Keratinocyte (primary cell): Measurements from ENCODE around the gene ZC2HC1B. TPM values are rescaled to one million over a fixed set of nuclear protein-coding genes. Genes with fewer than 3 reads are reported as not detected.

Experiments used
- DNase-seq: peaks from one replicate; pipeline ENCODE4 v3.0.0-alpha.2; 2011; ENCODE audit warnings: low read depth, missing footprints, low spot score
- FAIRE-seq: peaks from 2 replicates; lab custom pipeline; 2011; peaks lifted over from hg19 to GRCh38; lab: Jason Lieb, UNC
- H2AFZ ChIP-seq: 2 replicates; pipeline ENCODE4 v1.6.0; 2012; ENCODE audit warnings: low read length, control low read depth, inconsistent platforms; ENCODE audit not compliant: control insufficient read depth
- H3K27ac ChIP-seq: 2 replicates; pipeline ENCODE4 v1.5.1; 2011; ENCODE audit warnings: low read length; ENCODE audit not compliant: control insufficient read depth, insufficient read depth
- H3K27me3 ChIP-seq: 3 replicates; pipeline ENCODE4 v1.6.0; 2011; ENCODE audit warnings: low read length; ENCODE audit not compliant: control insufficient read depth, insufficient read depth; ENCODE audit errors: extremely low read depth
- H3K36me3 ChIP-seq, 2 experiments: 2 replicates in 1 of 2; 3 replicates in 1 of 2; pipeline ENCODE4 v1.5.1; 2011; ENCODE audit warnings: low read length in 2 of 2, mild to moderate bottlenecking in 1 of 2; ENCODE audit not compliant: control insufficient read depth in 2 of 2, insufficient read depth in 2 of 2; ENCODE audit errors: extremely low read depth in 1 of 2
- H3K4me1 ChIP-seq: 3 replicates; pipeline ENCODE4 v1.5.1; 2011; ENCODE audit warnings: low read length; ENCODE audit not compliant: control insufficient read depth, insufficient read depth; ENCODE audit errors: extremely low read depth
- H3K4me2 ChIP-seq: 3 replicates; pipeline ENCODE4 v1.6.0; 2011; ENCODE audit warnings: low read depth, low read length; ENCODE audit not compliant: control insufficient read depth, insufficient read depth; ENCODE audit errors: extremely low read depth
- H3K4me3 ChIP-seq, 3 experiments: fragments of 200-600 bp in 1 of 3; sonication (generic) in 1 of 3; 2 replicates in 2 of 3; 3 replicates in 1 of 3; pipeline ENCODE4 v1.5.1; 2011 to 2016; ENCODE audit warnings: low read length in 3 of 3, mild to moderate bottlenecking in 3 of 3, control low read depth in 2 of 3, inconsistent platforms in 1 of 3, low read depth in 1 of 3, mixed read lengths in 1 of 3, mixed run types in 1 of 3, moderate library complexity in 1 of 3; ENCODE audit not compliant: control insufficient read depth in 2 of 3, insufficient read depth in 2 of 3; ENCODE audit errors: extremely low read depth in 1 of 3
- H3K79me2 ChIP-seq: 2 replicates; pipeline ENCODE4 v1.6.0; 2012; ENCODE audit warnings: low read length; ENCODE audit not compliant: control insufficient read depth, insufficient read depth
- H3K9ac ChIP-seq: 3 replicates; pipeline ENCODE4 v1.6.0; 2011; ENCODE audit warnings: low read length; ENCODE audit not compliant: control insufficient read depth, insufficient read depth; ENCODE audit errors: extremely low read depth
- H3K9me1 ChIP-seq: 3 replicates; pipeline ENCODE4 v1.6.0; 2011; ENCODE audit warnings: low read length; ENCODE audit not compliant: control insufficient read depth, insufficient read depth; ENCODE audit errors: extremely low read depth
- H3K9me3 ChIP-seq: 2 replicates; pipeline ENCODE4 v1.5.1; 2012; ENCODE audit warnings: low read depth, low read length; ENCODE audit not compliant: control insufficient read depth
- H4K20me1 ChIP-seq: 3 replicates; pipeline ENCODE4 v1.6.0; 2011; ENCODE audit warnings: low read length; ENCODE audit not compliant: control insufficient read depth, insufficient read depth; ENCODE audit errors: extremely low read depth
- CTCF ChIP-seq, 3 experiments: IDR thresholded peaks in 1 of 3; conservative IDR thresholded peaks in 1 of 3; optimal IDR thresholded peaks in 1 of 3; 2 replicates in 2 of 3; 3 replicates in 1 of 3; pipeline versions ENCODE3 to v1.5.1; 2011; ENCODE audit warnings: low read length in 3 of 3, mild to moderate bottlenecking in 3 of 3, moderate library complexity in 2 of 3, control low read depth in 1 of 3, inconsistent platforms in 1 of 3; ENCODE audit not compliant: insufficient read depth in 2 of 3; ENCODE audit errors: extremely low read depth in 1 of 3
- EZH2 ChIP-seq: IDR thresholded peaks from one replicate; pipeline ENCODE4 v1.6.1; 2012; ENCODE audit warnings: inconsistent platforms, mild to moderate bottlenecking, low read length, moderate library complexity
- dilution Hi-C: fragments of 300-500 bp; cut with MboI; formaldehyde crosslinking; loops from one replicate; pipeline ENCODE4 v1.7.0; 2020; ENCODE audit warnings: low sequenced_read_pairs; ENCODE audit not compliant: extremely low pct_ligation_motif_present
- polyA plus RNA-seq, 5 experiments: library from polyadenylated mRNA; depleted of rRNA in 3 of 5; stranded (reverse) in 3 of 5; stranded (forward) in 1 of 5; unstranded in 1 of 5; fragments of >200 nt; gene quantifications; 1 replicate in 1 of 5; 2 replicates in 3 of 5; 3 replicates in 1 of 5; pipeline versions ENCODE4 v1.2.1 to v1.2.3, GENCODE V29; 2011 to 2012; ENCODE audit warnings: missing spikeins in 2 of 5, low read depth in 1 of 5, low replicate concordance in 1 of 5
- small RNA-seq, 3 experiments: library from RNA; depleted of rRNA; stranded (forward); fragments of <200 nt; gene quantifications; one replicate each; pipeline ENCODE3, GENCODE V24; 2012; ENCODE audit warnings: low read depth in 3 of 3, low replicate concordance in 1 of 3; ENCODE audit not compliant: insufficient read length in 3 of 3

Gene ZC2HC1B
- polyA plus RNA-seq, 1 donor (not counting 4 experiments of a cell fraction or from before 2014, with no cell fraction given), result not detected

- dilution Hi-C loops, result no loop called here
- H3K79me2 ChIP-seq, result no peaks in the 10 kb centered on the region
- H3K9ac ChIP-seq, result no peak overlapping the region
- no peak overlapping the region for H3K4me3 ChIP-seq
- H3K9me3 ChIP-seq, result no peaks in the 10 kb centered on the region
- H3K27me3 ChIP-seq, result no peaks in the 10 kb centered on the region
- H4K20me1 ChIP-seq, result no peaks in the 10 kb centered on the region
- no peaks in the 10 kb centered on the region for H3K4me1 ChIP-seq
- DNase-seq (no peak), FAIRE-seq (no peak)
- H3K9me1 ChIP-seq, result no peaks in the 10 kb centered on the region
- no peak overlapping the region for H3K4me2 ChIP-seq
- no peak for TF ChIP-seq EZH2
- no peak for TF ChIP-seq CTCF (optimal IDR thresholded peaks at IDR 0.05 in 1 of 3, IDR thresholded peaks at IDR 0.05 in 1 of 3, conservative IDR thresholded peaks at IDR 0.05 in 1 of 3; ENCODE audit: extremely low read depth in 1 of 3, insufficient read depth in 2 of 3, low read length in 3 of 3)
- H3K27ac ChIP-seq, result no peak overlapping the region
- no peak overlapping the region for H2AFZ ChIP-seq
- H3K36me3 ChIP-seq, result no peaks in the 10 kb centered on the region
Measured at GRCh38 chr6:143986463-143987065, 122.3 kb downstream of the ZC2HC1B start.

Small RNAs within 50 kb of the gene (small RNA-seq; reads per million reads assigned to genes)
- 0 reads per million in 3 experiments for gene ZC2HC1B

Other genes with a start within 250 kb of the ZC2HC1B start
- gene PHACTR2, start 186.5 kb upstream of the ZC2HC1B start, polyA plus RNA-seq, result 5.9 to 20.9 TPM (median 9.4 TPM) in 3 replicates
- gene LTV1, start 21.1 kb upstream of the ZC2HC1B start, polyA plus RNA-seq, result 14.9 to 35.2 TPM (median 25.5 TPM) in 3 replicates
- gene PLAGL1, start 143.8 kb downstream of the ZC2HC1B start, polyA plus RNA-seq, result 5.9 to 10.5 TPM (median 8.9 TPM) in 3 replicates
- 199 to 345 TPM (median 226 TPM) in 3 replicates for gene SF3B5, start 231.1 kb downstream of the ZC2HC1B start, polyA plus RNA-seq